Stimulated activated naive CD8-positive, alpha-beta T cell treated with anti-CD3 and anti-CD28 coated beads, Interleukin-15, Interleukin-2, amounts not matched to agents 100 U/mL and 50 U/mL, for 24 hours (primary cell): ENCODE data around the gene SPHKAP.
"Not testable (repeated sequence)": the region's sequence is repeated elsewhere in the genome, so short reads cannot be mapped to it uniquely, and the experiment has no call there.

Experiments used
- ATAC-seq: fragments of 150-1000 bp; cut with Tn5 transposase; one replicate; pipeline ENCODE4 v1.10.0; 2021
- DNase-seq: peaks from one replicate; pipeline ENCODE4 v3.0.0; 2021

Gene SPHKAP

DNA sequence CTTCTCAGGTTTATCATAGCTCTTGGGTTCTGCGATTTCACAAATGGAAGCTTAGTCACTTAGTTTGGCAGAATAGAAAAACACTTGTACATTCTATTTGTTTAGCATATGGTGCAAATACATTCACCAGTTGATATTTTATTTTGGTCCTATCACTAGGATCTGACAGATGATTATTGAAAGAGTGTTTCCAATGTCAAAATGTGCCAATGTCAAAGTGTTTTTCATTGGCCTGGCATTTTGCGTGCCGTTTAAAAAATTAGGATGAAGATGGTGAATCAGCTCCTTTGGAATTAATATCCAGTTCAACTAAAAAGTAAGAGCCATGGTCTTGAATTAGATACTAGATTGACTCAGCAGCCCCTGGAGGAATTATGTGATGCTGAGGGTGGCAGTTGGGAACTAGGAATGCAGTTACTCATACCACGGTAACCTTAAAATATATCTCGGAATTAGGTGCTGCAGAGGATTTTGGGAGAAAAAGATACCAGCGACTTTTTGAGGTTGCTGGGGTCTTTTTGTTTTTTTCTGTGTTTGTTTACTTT, 87.0 kb downstream of the SPHKAP start:
- no peak for DNase-seq
- ATAC-seq, result no peak

DNA sequence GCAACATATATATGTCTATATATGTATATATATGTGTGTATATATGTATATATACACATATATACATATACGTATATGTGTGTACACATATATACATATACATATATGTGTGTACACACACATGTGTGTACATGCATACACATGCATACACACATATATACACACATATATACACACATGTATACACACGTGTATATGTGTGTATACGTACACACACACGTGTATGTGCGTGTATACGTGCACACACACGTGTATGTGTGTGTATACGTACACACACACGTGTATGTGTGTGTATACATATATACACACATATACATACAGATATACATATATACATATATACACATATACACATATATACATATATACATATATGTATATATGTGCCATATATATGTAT, 89.4 kb downstream of the SPHKAP start:
- ATAC-seq, result no peak

DNA sequence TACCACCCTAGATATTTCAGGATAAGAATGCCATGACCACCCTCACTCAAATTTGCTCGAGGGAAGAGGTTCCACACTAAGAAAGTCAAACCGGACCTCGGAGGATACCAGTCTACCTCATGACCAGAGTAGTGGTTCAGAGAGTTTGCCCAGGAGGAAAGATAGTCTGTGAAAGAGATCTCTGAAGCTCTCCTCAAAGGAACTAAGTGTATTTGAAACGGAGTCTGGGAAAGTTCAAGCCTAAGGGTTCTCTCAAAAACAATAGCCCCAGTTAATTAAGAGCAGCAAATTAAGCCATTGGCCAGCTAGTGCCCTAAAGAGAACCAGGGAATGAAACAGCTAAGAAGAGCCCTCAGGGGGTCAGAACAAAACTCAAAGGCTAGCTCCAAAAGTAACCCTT, 94.9 kb downstream of the SPHKAP start:
- DNase-seq, result no peak
- no peak for ATAC-seq

More for the DNA sequence above, 89.4 kb downstream of the SPHKAP start:
- DNase-seq, result no peak

DNA sequence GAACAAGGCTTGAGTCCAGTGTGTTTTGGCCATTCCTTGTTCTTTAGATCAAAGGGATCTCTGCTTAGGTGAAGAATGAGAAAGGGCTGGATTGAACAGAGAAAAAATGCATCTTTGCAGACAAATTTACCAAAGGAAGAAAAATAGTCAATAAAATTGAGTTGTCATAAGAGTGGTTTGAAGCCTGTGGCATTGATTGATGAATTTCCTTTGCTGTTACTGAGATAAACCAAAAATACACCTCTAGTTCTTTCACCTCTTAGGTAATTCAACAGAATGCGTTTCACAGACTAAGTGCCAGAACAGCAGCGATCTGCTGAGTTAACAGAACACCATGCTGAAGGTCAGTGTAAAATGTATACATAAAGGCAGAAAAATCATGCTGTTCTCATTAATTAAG, 96.8 kb downstream of the SPHKAP start:
- no peak for DNase-seq
- ATAC-seq, result no peak

DNA sequence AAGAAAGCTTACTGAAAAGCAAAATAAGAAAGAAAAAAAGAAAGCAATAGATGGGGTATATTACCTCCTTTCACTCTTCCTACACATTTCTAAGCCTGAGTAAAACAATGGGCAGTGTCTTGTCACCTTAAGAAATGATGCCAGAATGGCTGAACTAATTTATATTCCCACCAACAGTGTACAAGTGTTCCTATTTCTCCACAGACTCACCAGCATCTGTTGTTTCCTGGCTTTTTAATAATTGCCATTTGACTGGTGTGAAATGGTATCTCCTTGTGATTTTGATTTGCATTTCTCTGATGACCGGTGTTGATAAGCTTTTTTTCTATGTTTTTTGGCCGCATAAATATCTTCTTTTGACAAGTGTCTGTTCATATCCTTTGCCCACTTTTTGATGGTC, 98.4 kb downstream of the SPHKAP start:
- ATAC-seq (no peak), DNase-seq (no peak)

DNA sequence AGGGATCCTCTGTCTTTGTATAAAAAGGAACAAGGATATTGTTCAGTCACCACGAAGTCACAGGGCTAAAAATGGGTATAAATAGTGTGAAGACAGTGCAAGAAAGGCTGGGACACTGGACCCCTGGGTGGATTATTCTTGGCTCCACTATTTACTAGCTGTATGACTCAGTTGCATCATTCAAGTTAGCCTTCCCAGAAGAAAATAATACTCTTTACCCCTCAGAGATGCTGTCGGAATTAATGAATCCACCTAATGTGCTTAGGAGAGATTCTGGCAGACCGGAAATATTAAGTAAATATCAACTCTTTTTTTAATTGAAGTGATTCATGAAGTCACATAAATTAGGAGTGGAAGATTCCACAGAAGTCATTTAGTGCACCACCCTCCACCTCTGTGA, 98.9 kb downstream of the SPHKAP start:
- no peak for DNase-seq
- ATAC-seq, result no peak

DNA sequence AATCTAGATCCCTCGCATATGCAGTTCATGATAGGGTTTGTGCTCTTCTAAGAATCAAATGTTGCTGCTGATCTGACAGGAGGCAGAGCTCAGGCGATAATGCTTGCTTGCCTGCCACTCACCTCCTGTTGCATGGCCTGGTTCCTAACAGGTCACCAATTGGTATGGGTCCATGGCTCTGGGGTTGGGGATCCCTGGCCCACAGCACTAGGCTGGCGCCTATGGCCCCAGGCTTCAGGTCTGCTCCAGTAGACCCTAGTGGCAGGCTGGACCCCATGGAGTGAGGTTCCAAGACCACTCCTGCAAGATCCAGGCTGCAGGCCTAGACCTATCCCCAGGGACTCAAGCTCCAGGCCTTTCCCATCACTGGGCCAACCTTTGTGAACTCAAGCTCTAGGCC, 102.3 kb downstream of the SPHKAP start:
- no peak for ATAC-seq
- no peak for DNase-seq

DNA sequence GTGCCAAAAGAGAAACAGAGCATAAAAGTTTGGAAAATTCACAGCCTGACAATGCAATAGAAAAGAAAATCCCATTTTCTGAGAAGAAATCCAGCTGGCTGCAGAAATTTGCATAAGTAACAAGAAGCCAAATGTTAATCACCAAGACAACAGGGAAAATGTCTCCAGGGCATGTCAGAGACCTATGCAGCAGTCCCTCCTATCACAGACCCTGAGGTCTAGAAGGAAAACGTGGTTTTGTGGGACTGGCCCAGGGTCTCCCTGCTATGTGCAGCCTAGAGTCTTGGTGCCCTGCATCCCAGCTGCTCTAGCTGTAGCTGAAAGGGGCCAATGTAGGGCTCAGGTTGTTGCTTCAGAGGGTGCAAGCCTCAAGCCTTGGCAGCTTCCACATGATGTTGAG, 104.8 kb downstream of the SPHKAP start:
- DNase-seq, ATAC-seq: not testable (repeated sequence)

DNA sequence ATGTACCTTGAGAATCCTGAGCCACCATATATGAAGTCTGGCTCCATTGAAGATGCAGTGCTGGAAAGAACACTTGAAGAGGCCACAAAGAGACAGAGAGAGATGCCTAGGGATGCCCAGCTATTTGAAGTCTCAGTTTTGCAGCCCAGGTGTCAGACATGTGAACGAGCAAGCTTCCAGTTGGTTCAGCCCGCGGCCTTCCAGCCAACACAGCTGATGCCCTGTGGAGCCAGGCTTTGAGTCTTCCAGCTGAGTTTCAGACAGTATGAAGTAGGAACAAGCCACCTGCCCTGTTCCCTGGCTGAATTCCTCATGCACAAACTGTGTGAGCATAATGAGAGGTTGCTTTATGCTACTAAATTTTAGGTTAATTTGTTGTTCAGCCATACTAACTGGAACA, 108.8 kb downstream of the SPHKAP start:
- ATAC-seq (no peak), DNase-seq (no peak)

DNA sequence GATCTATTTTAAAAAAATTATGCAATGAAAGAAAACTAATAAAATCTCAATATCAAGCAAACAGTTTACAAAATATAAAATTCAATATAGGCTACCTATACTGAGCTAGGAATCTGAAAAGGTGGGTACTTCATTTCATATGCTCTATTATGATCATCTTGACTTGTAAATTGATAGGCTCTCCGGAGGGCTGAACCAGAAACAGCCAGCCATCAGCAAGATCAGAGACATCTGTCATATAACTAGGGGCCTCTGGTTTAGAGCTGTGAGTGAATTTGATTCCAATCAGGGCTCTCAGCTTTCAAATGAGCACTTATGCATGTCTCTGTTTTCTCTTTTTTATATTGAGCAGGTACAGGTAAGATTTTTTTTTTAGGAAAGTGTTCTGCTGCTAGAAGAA, 114.2 kb downstream of the SPHKAP start:
- DNase-seq (no peak), ATAC-seq (no peak)

DNA sequence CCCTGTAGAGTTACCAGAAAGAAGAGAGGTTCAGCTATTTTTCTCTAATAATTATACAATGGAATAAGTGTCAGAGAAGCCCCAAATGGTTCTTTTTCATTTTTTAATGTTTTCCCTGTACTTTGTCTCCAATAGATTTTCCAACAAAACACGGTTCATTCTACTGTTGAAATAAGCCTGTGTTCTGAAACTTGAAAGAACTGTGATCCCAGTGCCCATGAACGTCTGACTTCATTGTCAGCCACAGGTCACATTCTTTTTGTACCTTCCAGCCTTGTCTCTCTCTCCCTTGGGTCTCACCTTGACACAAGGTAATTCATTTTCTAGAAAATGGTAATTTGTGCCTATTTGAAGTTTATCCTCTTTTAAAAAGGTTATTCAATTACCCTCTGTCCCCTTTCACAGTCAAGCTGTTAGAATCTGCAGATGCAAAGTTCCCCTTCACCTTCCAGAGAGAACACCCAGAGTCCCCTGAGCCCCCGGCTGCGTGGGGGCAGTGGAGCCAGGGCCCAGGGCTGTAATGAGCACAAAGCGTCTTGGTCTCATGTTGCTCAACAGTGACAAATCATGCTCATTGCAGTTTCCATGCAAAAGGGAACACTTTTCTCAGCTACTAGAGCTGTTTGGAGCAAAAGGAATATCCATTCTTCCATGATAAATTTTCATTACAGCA, 115.2 kb downstream of the SPHKAP start:
- DNase-seq (no peak), ATAC-seq (no peak)

DNA sequence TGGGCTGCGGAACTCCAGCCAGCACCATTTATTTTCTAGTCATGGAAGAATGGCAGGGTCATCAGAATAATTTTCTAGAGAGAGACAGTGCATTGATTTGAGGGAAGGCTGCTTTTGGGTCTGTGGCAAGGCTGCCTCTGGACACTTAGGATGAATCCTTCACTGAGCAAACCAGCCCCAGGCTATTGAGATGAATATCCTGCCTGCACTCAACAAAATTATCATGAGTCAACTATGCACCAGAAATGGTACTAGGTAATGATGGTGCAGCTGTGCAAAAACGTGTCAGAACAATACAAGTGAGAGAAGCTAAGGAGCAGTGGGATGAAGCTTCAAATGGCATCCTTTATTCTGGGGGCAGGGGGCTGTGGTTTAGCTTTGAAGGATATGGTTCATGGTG, 115.8 kb downstream of the SPHKAP start:
- DNase-seq, result no peak
- no peak for ATAC-seq

DNA sequence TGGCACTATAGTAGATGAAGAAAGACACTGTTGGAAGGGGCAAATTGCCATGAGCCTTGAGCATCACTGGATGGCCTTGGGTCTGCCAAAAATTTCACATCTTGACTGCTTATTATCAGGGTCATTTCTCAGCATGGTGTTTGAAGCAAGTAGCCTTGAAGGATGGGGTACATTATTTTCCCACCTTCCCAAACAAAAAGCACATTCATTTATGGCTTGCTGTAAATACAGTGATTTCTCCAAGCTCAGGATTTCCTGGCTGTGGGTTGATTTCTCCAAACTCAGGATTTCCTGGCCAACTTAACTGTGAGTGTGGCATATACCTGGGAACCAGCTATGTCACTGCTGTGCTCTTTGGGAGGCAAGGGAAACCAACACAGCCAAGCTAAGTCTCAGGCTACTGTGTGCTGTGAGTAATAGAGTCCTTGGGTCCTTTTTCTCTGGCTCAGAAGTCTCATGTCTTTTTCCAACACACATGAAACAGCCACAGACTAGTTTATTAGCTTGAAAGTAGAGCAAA, 116.6 kb downstream of the SPHKAP start:
- no peak for ATAC-seq
- DNase-seq, result no peak

DNA sequence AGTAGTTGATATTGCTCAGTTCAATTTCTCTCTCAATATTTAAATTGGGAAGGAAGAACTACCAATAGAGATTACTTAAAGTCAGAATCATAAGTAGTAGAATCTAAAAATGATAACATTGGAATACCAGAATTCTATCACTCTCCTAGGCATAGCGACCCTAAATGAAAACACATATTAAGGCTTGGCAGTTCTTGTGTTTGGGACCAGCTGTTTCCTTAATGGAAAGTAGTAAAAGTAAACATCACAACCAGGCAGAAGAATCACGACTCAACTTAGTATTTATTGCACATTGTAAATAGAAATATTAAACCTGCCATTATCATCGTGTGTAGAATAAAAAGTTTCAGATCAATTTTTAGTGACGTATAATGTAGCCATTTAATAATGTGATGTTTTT, 117.5 kb downstream of the SPHKAP start:
- no peak for DNase-seq
- no peak for ATAC-seq

DNA sequence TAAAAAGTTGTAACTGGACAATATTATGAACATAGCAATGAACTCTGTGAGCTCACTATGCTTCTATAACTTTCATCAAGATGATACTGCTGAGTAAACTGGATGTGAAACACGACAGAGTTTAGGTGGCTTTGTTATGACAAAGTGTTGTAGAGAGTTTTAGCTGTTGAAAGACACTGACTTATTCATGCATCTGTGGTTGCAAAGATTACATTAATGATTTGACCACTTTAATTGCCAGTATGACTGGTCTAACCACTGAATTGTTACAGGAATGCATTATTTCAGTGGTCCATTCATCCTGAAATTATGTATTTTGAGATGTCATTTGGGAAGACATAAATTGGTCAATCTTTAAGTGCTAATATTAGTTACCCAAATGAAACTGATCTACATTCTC, 117.9 kb downstream of the SPHKAP start:
- no peak for ATAC-seq
- no peak for DNase-seq

DNA sequence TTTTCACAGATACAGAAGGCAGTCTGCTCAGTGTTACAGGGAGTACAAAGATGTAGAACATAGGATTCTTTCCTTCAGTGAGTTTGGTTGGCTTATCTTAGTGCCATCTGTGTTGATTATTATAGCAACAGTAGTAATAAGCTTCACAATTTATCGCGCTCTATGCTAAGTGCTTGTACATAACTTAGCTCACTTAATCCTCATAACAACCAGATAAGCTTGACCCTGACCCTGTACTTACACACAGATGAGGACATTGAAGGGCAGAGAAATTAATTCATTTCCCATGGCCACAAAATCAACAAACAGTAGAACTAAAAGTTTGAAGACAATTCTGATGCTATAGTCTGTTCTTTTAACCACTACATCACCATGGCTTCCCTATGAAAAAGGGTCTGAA, 121.8 kb downstream of the SPHKAP start:
- ATAC-seq, result no peak
- DNase-seq, result no peak

DNA sequence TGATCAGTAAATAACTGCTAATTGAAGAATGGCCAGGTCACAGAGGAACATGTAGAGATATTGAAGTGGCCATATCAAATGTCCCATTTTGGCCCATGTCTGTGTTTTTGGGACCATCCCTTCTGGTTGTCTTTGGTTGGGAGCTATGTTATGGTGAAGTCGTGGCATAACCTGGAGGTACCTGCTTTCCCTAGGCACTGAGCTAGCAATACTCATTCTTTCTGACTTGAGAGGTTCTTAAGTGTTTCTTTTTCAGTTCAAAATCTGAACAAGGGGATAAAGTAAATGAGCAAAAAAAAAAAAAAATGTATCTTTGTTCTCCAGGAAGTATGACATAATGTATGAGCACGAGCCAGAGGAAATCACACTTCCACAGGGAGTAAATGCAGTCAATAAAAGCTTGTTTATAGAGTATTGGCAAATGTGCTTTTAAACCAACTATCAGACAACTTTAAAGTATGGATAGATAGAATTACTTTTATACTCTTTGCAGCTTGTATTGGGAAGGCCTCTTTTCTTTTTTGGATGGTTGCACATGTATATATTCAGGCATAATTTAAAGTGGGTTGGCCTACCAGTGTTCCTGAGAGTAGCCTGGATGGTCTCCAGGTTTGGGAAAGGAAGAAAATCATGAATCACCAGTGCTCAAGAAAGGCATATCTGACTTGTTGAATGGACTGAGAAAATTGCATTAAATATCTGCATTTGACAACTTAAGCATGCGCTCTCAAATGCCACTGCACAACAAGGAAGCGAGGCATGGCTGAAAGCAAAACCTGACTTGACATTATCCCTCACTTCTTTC, 125.0 kb downstream of the SPHKAP start:
- DNase-seq (no peak), ATAC-seq (no peak)

DNA sequence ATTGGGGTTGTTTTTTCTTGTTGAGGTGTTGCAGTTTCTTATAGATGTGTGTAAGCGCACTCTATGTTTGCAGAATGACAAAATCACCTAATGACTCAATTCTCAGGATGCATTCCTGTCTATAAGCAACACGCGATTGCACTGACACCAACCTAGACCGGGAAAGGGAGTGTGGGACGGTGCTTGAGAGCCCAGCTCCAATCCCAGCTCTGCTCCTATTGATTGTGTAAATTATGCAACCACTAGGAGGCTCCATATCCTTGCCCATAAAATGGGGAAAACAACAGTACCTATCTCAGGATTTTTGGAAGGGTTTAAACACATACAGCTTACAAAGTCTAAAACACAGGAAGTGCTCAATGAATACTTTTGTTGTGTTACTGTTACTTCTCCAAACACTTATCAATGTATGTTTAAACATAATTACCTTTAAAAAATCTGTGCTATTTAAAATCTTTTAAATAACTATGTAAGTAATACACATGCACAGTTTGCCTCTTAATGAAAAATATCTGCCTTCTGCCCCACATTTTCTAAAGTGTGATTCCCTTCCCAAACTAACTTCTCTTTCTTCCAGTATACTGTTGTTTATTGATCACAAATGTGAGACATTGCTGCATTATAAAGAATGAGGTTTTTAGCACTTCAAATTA, 132.5 kb downstream of the SPHKAP start:
- ATAC-seq (no peak), DNase-seq (no peak)

DNA sequence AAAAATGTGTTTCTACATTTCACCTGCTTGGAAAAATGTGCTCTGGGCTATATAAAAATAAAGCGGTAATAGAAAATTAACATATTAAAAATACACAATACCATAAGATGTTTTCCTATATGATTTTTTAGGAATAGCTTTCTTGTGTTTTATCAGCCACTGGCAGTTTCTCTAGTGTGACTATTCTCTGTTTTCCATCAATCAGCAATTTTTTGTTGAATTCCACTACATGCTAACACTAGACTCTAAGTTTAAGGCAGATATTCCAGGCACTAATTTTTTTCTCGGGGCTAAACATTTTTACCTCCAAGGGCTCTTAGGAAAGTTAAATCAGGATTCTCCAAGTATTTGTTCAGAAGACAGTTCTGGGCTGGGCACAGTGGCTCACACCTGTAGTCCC, 140.5 kb downstream of the SPHKAP start:
- no peak for DNase-seq
- no peak for ATAC-seq

DNA sequence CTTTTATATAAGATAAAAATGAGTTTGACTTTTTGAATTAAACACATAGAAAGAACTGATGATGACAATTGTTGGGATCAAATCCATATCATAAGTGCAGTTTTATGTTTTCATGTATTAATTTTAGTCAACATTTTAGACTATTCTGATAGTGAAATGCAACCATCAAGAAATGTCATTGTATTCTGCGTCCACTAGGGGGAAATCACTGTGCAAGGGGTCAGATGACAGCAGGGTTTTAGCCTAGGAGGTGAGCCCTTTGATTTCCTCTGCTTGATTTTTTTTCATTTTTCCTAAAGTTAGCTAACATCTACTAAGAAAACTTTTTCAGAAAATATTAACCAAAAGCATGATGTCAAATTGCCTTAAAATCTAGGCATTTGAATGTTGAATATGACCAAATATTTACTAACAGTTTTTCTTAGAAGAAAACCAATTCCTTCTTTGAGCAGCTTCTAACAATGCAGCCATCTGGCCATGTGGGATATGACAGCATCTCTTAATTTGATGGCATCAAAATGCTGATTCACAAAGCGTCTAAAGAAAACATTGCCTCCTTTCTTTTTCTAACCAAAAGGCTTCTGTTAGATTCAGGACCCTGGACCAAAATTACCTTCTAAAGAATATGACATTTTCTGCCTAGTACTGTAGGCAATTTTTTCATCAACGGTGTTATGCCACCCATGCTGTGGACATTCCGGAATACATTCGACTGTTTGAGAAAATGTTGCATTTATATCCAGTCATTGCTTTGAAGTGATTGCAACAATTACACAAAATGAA, 141.5 kb downstream of the SPHKAP start:
- ATAC-seq, result no peak
- no peak for DNase-seq

DNA sequence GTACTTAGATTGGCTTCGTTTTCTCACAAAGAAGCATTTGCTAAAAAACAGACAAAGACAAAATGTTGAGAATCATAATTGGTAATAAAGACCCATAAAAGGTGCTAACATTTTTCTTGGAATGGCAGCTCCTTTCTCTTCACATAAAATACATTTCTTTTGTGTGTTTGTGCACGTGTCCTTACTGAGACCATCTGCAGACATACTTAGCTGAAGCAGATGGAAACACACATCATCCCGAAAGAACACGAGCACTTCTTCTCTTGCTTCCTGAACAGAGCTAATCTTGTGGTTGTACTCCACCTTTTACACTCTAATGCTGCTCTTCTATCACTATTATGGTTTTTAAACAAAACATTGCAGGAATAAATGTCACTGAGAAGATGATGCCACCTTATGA, 142.5 kb downstream of the SPHKAP start:
- no peak for DNase-seq
- no peak for ATAC-seq

DNA sequence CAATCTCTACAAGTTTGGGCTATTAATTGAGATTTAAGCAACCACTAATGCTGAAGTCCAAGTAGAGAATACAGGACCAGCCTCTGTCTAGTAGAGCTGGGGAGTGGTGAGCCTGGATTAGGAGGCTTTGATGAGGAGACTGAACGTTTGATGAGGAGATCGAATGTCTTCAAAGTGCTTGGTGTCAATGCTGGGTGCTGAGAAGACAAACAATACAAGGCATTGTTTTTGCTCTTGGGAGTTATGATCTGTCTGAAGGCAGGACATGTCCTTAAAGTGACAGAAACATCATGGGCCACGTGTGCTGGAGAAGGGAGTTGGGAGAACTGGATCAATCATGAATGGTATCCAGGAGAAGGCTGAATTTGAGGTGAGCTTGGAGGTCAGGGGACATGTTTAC, 143.6 kb downstream of the SPHKAP start:
- DNase-seq (no peak), ATAC-seq (no peak)
